ENCODE data around the gene IL10.

Gene IL10

GRCh38 chr1:206772243-206772937, at the start of gene IL10:
IL10 (minus strand) TSS chr1:206772494; CDS start chr1:206772435, 59 bp downstream.
- no peak for DNase-seq

GRCh38 chr1:206821493-206821892, 49.2 kb upstream of the IL10 start:
- no peak for DNase-seq

GRCh38 chr1:206816390-206817287, 44.3 kb upstream of the IL10 start:
- no peak for DNase-seq

GRCh38 chr1:206814716-206815341, 42.5 kb upstream of the IL10 start:
- peak; percentile 63 for DNase-seq

- no peak for DNase-seq
Measured at GRCh38 chr1:206812471-206812870, 40.2 kb upstream of the IL10 start.

GRCh38 chr1:206809504-206810084, 37.3 kb upstream of the IL10 start:
- DNase-seq = no peak

- DNase-seq = no peak
Measured at GRCh38 chr1:206808615-206809014, 36.3 kb upstream of the IL10 start.

- no peak for DNase-seq
Measured at GRCh38 chr1:206805357-206805756, 33.1 kb upstream of the IL10 start.

GRCh38 chr1:206804156-206804737, 32.0 kb upstream of the IL10 start:
- DNase-seq = no peak

GRCh38 chr1:206803221-206803730, 31.0 kb upstream of the IL10 start:
- no peak for DNase-seq

- DNase-seq = no peak
Measured at GRCh38 chr1:206802401-206802800, 30.1 kb upstream of the IL10 start.

GRCh38 chr1:206801467-206801866, 29.2 kb upstream of the IL10 start:
- DNase-seq = no peak

- DNase-seq = no peak
Measured at GRCh38 chr1:206800891-206801290, 28.6 kb upstream of the IL10 start.

- DNase-seq = no peak
Measured at GRCh38 chr1:206800411-206800810, 28.1 kb upstream of the IL10 start.

GRCh38 chr1:206799311-206799710, 27.0 kb upstream of the IL10 start:
- no peak for DNase-seq

GRCh38 chr1:206798384-206798996, 26.2 kb upstream of the IL10 start:
- no peak for DNase-seq

- no peak for DNase-seq
Measured at GRCh38 chr1:206797534-206798383, 25.5 kb upstream of the IL10 start.

- DNase-seq = no peak
Measured at GRCh38 chr1:206796981-206797402, 24.7 kb upstream of the IL10 start.

GRCh38 chr1:206796116-206796515, 23.8 kb upstream of the IL10 start:
- DNase-seq = no peak

GRCh38 chr1:206794294-206794908, 22.1 kb upstream of the IL10 start:
- no peak for DNase-seq

- no peak for DNase-seq
Measured at GRCh38 chr1:206793620-206794019, 21.3 kb upstream of the IL10 start.

All from right hindlimb (tissue), 1 donor.